ENCODE measurements around the gene ACAD11.

DNA sequence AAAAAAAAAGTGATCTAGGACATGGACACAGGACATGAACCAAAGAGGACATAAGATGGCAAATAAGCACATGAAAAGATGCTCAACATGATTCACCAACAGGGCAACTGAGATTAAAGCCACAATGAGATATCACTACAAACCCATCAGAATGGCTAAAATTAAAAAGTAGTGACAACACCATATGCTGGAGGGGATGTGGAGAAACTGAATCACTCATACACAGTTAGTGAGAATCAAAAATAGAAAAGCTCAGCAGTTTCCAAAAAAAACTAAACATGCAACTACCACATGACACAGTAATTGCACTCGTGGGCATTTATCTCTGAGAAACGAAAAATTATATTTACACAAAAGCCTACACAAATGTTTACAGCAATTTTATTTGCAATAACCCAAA lies 90.5 kb downstream of the ACAD11 start:
- TF ChIP-seq, protein P1, sequence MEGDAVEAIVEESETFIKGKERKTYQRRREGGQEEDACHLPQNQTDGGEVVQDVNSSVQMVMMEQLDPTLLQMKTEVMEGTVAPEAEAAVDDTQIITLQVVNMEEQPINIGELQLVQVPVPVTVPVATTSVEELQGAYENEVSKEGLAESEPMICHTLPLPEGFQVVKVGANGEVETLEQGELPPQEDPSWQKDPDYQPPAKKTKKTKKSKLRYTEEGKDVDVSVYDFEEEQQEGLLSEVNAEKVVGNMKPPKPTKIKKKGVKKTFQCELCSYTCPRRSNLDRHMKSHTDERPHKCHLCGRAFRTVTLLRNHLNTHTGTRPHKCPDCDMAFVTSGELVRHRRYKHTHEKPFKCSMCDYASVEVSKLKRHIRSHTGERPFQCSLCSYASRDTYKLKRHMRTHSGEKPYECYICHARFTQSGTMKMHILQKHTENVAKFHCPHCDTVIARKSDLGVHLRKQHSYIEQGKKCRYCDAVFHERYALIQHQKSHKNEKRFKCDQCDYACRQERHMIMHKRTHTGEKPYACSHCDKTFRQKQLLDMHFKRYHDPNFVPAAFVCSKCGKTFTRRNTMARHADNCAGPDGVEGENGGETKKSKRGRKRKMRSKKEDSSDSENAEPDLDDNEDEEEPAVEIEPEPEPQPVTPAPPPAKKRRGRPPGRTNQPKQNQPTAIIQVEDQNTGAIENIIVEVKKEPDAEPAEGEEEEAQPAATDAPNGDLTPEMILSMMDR (IDR thresholded peaks at IDR 0.05; ENCODE audit: poor library complexity), result no peak
- no peak for TF ChIP-seq EZH2 (IDR thresholded peaks at IDR 0.05; ENCODE audit: borderline replicate concordance)

Data from hepatocyte (in vitro differentiated cells).